ENCODE measurements around the gene CALR3.

- TF ChIP-seq FOXK2 (IDR thresholded peaks at IDR 0.05) (no peak), FOXC1 (CRISPR knock-in tag; IDR thresholded peaks at IDR 0.05; ENCODE audit: borderline replicate concordance) (no peak), SALL2 (CRISPR knock-in tag; IDR thresholded peaks at IDR 0.05) (no peak), ZNF563 (CRISPR knock-in tag; IDR thresholded peaks at IDR 0.05) (no peak), HMGXB4 (CRISPR knock-in tag; IDR thresholded peaks at IDR 0.05; ENCODE audit: borderline replicate concordance in 1 of 2, low read depth in 1 of 2) (no peak), ZFP41 (CRISPR knock-in tag; IDR thresholded peaks at IDR 0.05; ENCODE audit: borderline replicate concordance) (no peak), KDM5A (IDR thresholded peaks at IDR 0.05; ENCODE audit: borderline replicate concordance, low read length) (no peak), POLR2AphosphoS5 (IDR thresholded peaks at IDR 0.05; ENCODE audit: low read depth, low read length) (no peak), ARHGAP35 (CRISPR knock-in tag; IDR thresholded peaks at IDR 0.05; ENCODE audit: borderline replicate concordance) (no peak)
- TF ChIP-seq, protein P1, sequence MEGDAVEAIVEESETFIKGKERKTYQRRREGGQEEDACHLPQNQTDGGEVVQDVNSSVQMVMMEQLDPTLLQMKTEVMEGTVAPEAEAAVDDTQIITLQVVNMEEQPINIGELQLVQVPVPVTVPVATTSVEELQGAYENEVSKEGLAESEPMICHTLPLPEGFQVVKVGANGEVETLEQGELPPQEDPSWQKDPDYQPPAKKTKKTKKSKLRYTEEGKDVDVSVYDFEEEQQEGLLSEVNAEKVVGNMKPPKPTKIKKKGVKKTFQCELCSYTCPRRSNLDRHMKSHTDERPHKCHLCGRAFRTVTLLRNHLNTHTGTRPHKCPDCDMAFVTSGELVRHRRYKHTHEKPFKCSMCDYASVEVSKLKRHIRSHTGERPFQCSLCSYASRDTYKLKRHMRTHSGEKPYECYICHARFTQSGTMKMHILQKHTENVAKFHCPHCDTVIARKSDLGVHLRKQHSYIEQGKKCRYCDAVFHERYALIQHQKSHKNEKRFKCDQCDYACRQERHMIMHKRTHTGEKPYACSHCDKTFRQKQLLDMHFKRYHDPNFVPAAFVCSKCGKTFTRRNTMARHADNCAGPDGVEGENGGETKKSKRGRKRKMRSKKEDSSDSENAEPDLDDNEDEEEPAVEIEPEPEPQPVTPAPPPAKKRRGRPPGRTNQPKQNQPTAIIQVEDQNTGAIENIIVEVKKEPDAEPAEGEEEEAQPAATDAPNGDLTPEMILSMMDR (CRISPR knock-in tag; IDR thresholded peaks at IDR 0.05): no peak
Observed at GRCh38 chr19:16470541-16470910, 25.4 kb downstream of the CALR3 start.
